ENCODE results near the gene SLC25A42. TPM values are rescaled to one million over a fixed set of nuclear protein-coding genes. Genes with fewer than 3 reads are reported as not detected.
A peak's percentile ranks its signal among the peaks of the same experiment; 100 is the strongest.

SLC25A42 gene
- total RNA-seq, 2 experiments from 2014 or later, result 6.7 to 8.5 TPM

- Mint-ChIP-seq H3K27ac (no peak overlapping the region), H3K9me3 (no peaks in the 10 kb centered on the region), H3K27me3 (ENCODE audit: low read depth) (no peaks in the 10 kb centered on the region), H3K4me3 (no peak overlapping the region), H3K4me1 (ENCODE audit: low read depth) (no peaks in the 10 kb centered on the region), H3K36me3 (ENCODE audit: low read depth) (peaks cover 16% of the 10 kb centered on the region)
- intact Hi-C loops (cut with micrococcal nuclease), result loop anchor here (1.0 to 2.0 kb wide), 2 partner anchors 57 to 86 kb away; no protein-coding TSS in a partner anchor
- DNase-seq, result peak; percentile 62
- CTCF ChIA-PET, result interaction anchor here (0.6 to 2.6 kb wide), 15 partner anchors 9 to 238 kb away, joined by 3 to 9 read pairs (median 4); partner anchors contain the start of gene SLC25A42
These were observed 10.1 kb upstream of the SLC25A42 start for GRCh38 chr19:19053508-19054314.

GRCh38 chr19:19054315-19054938 lies 9.4 kb upstream of the SLC25A42 start:
- H3K9me3 Mint-ChIP-seq, result no peaks in the 10 kb centered on the region

DNA sequence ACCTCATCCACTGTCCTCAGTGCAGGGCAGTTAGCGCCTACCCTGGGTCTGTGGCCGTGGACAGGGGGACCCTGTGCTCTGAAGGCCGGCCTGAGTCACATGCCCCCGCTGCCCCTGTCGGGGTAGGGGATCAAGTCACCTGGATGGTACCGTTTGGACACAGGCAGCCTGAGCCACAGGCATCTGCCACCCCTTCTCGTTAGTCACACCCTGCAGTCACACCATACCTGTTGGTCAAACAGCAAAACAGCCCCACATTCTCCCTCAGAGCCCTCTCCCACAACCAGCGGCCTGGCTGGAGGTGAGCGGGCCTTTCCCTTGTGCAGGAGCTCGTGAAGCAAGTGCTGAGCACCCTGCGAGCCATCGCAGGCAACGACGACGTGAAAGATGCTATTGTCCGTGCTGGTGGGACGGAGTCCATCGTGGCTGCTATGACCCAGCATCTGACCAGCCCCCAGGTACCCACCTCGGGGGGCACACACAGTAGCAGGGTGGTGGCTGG lies 8.8 kb upstream of the SLC25A42 start:
- H3K27me3 Mint-ChIP-seq (ENCODE audit: low read depth), result no peaks in the 10 kb centered on the region
- intact Hi-C loops (cut with micrococcal nuclease), result loop anchor here (1.0 to 2.0 kb wide), 2 partner anchors 56 to 84 kb away; no protein-coding TSS in a partner anchor
- H3K36me3 Mint-ChIP-seq (ENCODE audit: low read depth), result peaks cover 16% of the 10 kb centered on the region
- DNase-seq, result no peak
- no peak overlapping the region for H3K27ac Mint-ChIP-seq
- H3K4me1 Mint-ChIP-seq (ENCODE audit: low read depth), result no peaks in the 10 kb centered on the region
- CTCF ChIA-PET, result interaction anchor here (1.0 to 2.6 kb wide), 5 partner anchors 8 to 61 kb away, joined by 3 to 9 read pairs (median 6); partner anchors contain the start of gene SLC25A42
- no peak overlapping the region for H3K4me3 Mint-ChIP-seq
- no peaks in the 10 kb centered on the region for H3K9me3 Mint-ChIP-seq

More at GRCh38 chr19:19054315-19054938, 9.4 kb upstream of the SLC25A42 start:
- intact Hi-C loops (cut with micrococcal nuclease), result loop anchor here (1.0 to 2.0 kb wide), 2 partner anchors 56 to 85 kb away; no protein-coding TSS in a partner anchor
- DNase-seq, result no peak
- H3K36me3 Mint-ChIP-seq (ENCODE audit: low read depth), result peaks cover 16% of the 10 kb centered on the region
- H3K4me1 Mint-ChIP-seq (ENCODE audit: low read depth), result no peaks in the 10 kb centered on the region
- H3K27me3 Mint-ChIP-seq (ENCODE audit: low read depth), result no peaks in the 10 kb centered on the region
- no peak overlapping the region for H3K4me3 Mint-ChIP-seq
- H3K27ac Mint-ChIP-seq, result no peak overlapping the region
- CTCF ChIA-PET, result interaction anchor here (0.6 to 2.6 kb wide), 11 partner anchors 9 to 237 kb away, joined by 3 to 9 read pairs (median 4); partner anchors contain the start of gene SLC25A42

DNA sequence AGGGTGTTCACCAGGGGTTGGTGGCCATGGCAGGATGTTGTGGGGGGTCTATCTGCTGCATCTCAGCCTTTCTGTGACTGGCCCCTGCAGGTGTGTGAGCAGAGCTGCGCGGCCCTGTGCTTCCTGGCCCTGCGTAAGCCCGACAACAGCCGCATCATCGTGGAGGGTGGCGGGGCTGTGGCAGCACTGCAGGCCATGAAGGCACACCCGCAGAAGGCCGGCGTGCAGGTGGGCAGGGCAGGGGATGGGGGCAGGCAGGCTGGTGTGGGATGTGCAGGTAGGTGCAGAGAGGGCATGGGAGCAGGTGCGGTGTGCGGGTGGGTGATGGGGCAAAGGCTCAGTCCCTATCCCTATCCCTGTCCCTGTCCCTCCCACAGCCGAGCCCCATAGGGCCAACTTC lies 8.1 kb upstream of the SLC25A42 start:
- intact Hi-C loops (cut with micrococcal nuclease), result loop anchor here (2.0 kb wide), 1 partner anchor 55 kb away; no protein-coding TSS in a partner anchor
- no peak overlapping the region for H3K4me3 Mint-ChIP-seq
- H3K27me3 Mint-ChIP-seq (ENCODE audit: low read depth), result no peaks in the 10 kb centered on the region
- peaks cover 15% of the 10 kb centered on the region for H3K36me3 Mint-ChIP-seq (ENCODE audit: low read depth)
- H3K4me1 Mint-ChIP-seq (ENCODE audit: low read depth), result no peaks in the 10 kb centered on the region
- no peaks in the 10 kb centered on the region for H3K9me3 Mint-ChIP-seq
- DNase-seq, result no peak
- no peak overlapping the region for H3K27ac Mint-ChIP-seq
- CTCF ChIA-PET, result interaction anchor here (2.6 kb wide), 1 partner anchor 60 kb away, joined by 9 read pairs; no protein-coding TSS in a partner anchor

DNA sequence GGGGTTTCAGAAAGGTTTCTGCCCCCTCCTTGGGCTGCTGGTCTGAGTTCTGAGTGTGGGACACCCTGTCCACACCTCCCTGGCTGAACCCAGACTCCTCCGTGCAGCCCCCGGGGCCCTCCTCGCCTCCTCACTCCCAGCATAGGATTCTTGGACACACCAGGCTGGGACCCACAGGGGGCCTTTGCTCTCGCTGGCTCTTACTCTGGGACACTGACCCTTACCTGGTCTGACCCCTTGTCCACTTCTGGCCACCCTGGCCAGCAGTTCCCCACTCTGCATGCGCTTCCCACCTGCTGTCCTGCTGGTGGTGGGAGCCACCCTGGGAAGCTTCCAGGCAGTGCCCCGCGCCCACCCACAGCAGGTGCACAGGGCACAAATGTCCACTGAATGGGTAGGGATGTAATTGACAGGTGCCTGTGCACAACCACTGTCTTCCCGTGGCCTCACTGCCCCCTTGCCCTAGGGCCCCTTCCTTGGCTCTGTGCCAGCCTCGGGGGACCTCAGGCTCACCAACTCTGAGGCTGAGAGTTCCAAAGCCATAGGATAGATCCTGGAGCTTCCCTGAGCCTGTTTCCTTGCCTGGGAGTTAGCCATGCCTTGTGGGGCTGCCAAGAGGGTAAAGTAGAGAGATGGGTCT lies 7.0 kb upstream of the SLC25A42 start:
- H3K27ac Mint-ChIP-seq, result no peak overlapping the region
- CTCF ChIA-PET, result interaction anchor here (0.6 kb wide), 1 partner anchor 185 kb away, joined by 4 read pairs; no protein-coding TSS in a partner anchor
- intact Hi-C loops (cut with micrococcal nuclease), result no loop called here
- H3K4me1 Mint-ChIP-seq (ENCODE audit: low read depth), result no peaks in the 10 kb centered on the region
- no peak for DNase-seq
- H3K4me3 Mint-ChIP-seq, result no peak overlapping the region
- H3K36me3 Mint-ChIP-seq (ENCODE audit: low read depth), result peaks cover 10% of the 10 kb centered on the region
- no peaks in the 10 kb centered on the region for H3K9me3 Mint-ChIP-seq
- H3K27me3 Mint-ChIP-seq (ENCODE audit: low read depth), result no peaks in the 10 kb centered on the region

DNA sequence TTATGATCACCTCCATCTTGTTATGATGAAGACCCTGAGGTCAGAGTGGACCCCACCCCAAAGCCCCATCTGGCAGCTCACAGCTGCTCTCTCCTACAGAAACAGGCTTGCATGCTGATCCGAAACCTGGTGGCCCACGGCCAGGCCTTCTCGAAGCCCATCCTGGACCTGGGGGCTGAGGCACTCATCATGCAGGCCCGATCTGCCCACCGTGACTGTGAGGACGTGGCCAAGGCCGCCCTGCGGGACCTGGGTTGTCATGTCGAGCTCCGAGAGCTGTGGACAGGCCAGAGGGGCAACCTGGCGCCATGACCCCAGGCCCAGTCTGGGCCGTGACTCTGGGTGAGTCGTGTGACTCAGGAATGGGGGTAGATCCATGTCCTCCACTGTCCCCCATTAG lies 6.5 kb upstream of the SLC25A42 start:
- intact Hi-C loops (cut with micrococcal nuclease), result no loop called here
- Mint-ChIP-seq H3K9me3 (no peaks in the 10 kb centered on the region), H3K4me1 (ENCODE audit: low read depth) (peaks cover 1% of the 10 kb centered on the region), H3K27me3 (ENCODE audit: low read depth) (no peaks in the 10 kb centered on the region), H3K4me3 (no peak overlapping the region), H3K36me3 (ENCODE audit: low read depth) (peaks cover 10% of the 10 kb centered on the region), H3K27ac (no peak overlapping the region)
- DNase-seq, result no peak
- CTCF ChIA-PET, result interaction anchor here (0.6 kb wide), 1 partner anchor 186 kb away, joined by 4 read pairs; no protein-coding TSS in a partner anchor

DNA sequence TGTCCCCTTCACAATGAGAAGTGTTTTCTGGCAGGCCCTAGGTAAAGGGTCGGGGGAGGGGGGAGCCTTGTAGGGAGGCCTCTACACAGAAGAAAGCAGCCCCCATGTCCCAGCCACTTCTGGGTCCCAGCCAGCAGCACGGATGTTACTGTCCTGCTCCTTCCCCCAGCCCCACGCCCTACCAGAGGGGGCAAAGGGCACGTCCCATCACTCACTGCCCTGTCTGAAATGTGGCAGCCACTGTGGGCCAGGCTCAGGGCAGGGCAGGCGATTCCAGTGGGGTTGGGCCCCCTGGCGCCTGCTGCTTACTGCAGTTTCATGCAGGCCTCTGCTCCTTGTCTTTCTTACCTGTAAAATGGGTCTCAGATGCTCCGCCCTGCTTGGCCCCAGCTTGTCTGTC lies 6.1 kb upstream of the SLC25A42 start:
- no peak overlapping the region for H3K4me3 Mint-ChIP-seq
- no peak overlapping the region for H3K27ac Mint-ChIP-seq
- CTCF ChIA-PET, result no interaction called here
- H3K4me1 Mint-ChIP-seq (ENCODE audit: low read depth), result peaks cover 5% of the 10 kb centered on the region
- peaks cover 10% of the 10 kb centered on the region for H3K36me3 Mint-ChIP-seq (ENCODE audit: low read depth)
- H3K9me3 Mint-ChIP-seq, result no peaks in the 10 kb centered on the region
- DNase-seq, result no peak
- H3K27me3 Mint-ChIP-seq (ENCODE audit: low read depth), result no peaks in the 10 kb centered on the region
- intact Hi-C loops (cut with micrococcal nuclease), result no loop called here

GRCh38 chr19:19059018-19059836 lies 4.6 kb upstream of the SLC25A42 start:
- Mint-ChIP-seq H3K4me3 (no peak overlapping the region), H3K27me3 (ENCODE audit: low read depth) (no peaks in the 10 kb centered on the region)

GRCh38 chr19:19059837-19060611 lies 3.8 kb upstream of the SLC25A42 start:
- intact Hi-C loops (cut with micrococcal nuclease), result no loop called here

More at GRCh38 chr19:19059018-19059836, 4.6 kb upstream of the SLC25A42 start:
- DNase-seq, result no peak
- no peak overlapping the region for H3K27ac Mint-ChIP-seq
- peaks cover 14% of the 10 kb centered on the region for H3K4me1 Mint-ChIP-seq (ENCODE audit: low read depth)
- CTCF ChIA-PET, result interaction anchor here (0.7 to 1.2 kb wide), 3 partner anchors 11 to 86 kb away, joined by 3 read pairs; no protein-coding TSS in a partner anchor
- peaks cover 7% of the 10 kb centered on the region for H3K36me3 Mint-ChIP-seq (ENCODE audit: low read depth)
- H3K9me3 Mint-ChIP-seq, result no peaks in the 10 kb centered on the region
- intact Hi-C loops (cut with micrococcal nuclease), result no loop called here

DNA sequence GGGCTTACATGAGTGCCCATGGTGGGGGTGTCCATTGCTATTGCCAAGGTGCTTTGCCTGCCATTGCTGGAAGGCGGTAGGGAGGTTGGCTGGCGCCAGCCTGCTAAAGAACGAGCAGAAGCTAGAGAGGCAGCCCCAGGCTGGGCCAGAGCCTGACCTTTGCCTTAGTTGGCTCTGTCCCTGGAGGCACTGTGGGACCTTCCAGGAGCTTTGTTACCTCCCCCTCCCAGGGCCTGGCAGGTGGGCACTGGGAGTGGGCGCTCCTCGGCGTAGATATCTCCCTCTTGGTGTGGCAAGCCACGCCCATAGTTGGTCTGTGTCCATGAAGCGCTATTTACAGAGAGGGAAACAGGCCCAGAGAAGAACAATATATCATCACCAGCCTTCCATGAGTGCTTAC lies 2.3 kb upstream of the SLC25A42 start:
- DNase-seq, result no peak
- CTCF ChIA-PET, result interaction anchor here (0.7 kb wide), 1 partner anchor 209 kb away, joined by 3 read pairs; no protein-coding TSS in a partner anchor
- no peak overlapping the region for H3K4me3 Mint-ChIP-seq
- peaks cover 28% of the 10 kb centered on the region for H3K4me1 Mint-ChIP-seq (ENCODE audit: low read depth)
- H3K27me3 Mint-ChIP-seq (ENCODE audit: low read depth), result no peaks in the 10 kb centered on the region
- no peaks in the 10 kb centered on the region for H3K9me3 Mint-ChIP-seq
- H3K27ac Mint-ChIP-seq, result no peak overlapping the region
- intact Hi-C loops (cut with micrococcal nuclease), result no loop called here
- peaks cover 6% of the 10 kb centered on the region for H3K36me3 Mint-ChIP-seq (ENCODE audit: low read depth)

More at GRCh38 chr19:19059837-19060611, 3.8 kb upstream of the SLC25A42 start:
- CTCF ChIA-PET, result interaction anchor here (1.0 to 1.2 kb wide), 2 partner anchors 11 to 86 kb away, joined by 3 read pairs; no protein-coding TSS in a partner anchor
- H3K9me3 Mint-ChIP-seq, result no peaks in the 10 kb centered on the region
- H3K36me3 Mint-ChIP-seq (ENCODE audit: low read depth), result peaks cover 7% of the 10 kb centered on the region
- no peak overlapping the region for H3K27ac Mint-ChIP-seq
- no peak overlapping the region for H3K4me3 Mint-ChIP-seq
- no peaks in the 10 kb centered on the region for H3K27me3 Mint-ChIP-seq (ENCODE audit: low read depth)
- no peak for DNase-seq
- peaks cover 19% of the 10 kb centered on the region for H3K4me1 Mint-ChIP-seq (ENCODE audit: low read depth)

All from activated naive CD4-positive, alpha-beta T cell treated with anti-CD3 and anti-CD28 coated beads for 36 hours (primary cell).